Neutrophil (primary cell): ENCODE data around the gene NTM.

Experiments
- H3K27ac ChIP-seq: fragments of 200-600 bp; sonication (generic); 2 replicates; pipeline ENCODE4 v1.5.1; 2016; ENCODE audit warnings: mild to moderate bottlenecking, moderate library complexity
- H3K27me3 ChIP-seq: fragments of 200-600 bp; sonication (generic); 2 replicates; pipeline ENCODE4 v1.6.0; 2016; ENCODE audit warnings: mild to moderate bottlenecking
- H3K36me3 ChIP-seq: fragments of 200-600 bp; sonication (generic); 2 replicates; pipeline ENCODE4 v1.5.1; 2017
- H3K4me1 ChIP-seq, 2 experiments: fragments of 200-600 bp in 1 of 2; sonication (generic) in 1 of 2; 1 replicate in 1 of 2; 2 replicates in 1 of 2; pipeline versions ENCODE4 v1.5.1 to v1.6.1; 2013 to 2016; ENCODE audit warnings: low read depth in 1 of 2, low read length in 1 of 2, mild to moderate bottlenecking in 1 of 2, moderate library complexity in 1 of 2; ENCODE audit not compliant: control insufficient read depth in 1 of 2, insufficient read depth in 1 of 2
- H3K4me3 ChIP-seq, 2 experiments: fragments of 200-600 bp in 1 of 2; sonication (generic) in 1 of 2; 1 replicate in 1 of 2; 2 replicates in 1 of 2; pipeline ENCODE4 v1.5.1; 2013 to 2016; ENCODE audit warnings: low read depth in 1 of 2, low read length in 1 of 2, mild to moderate bottlenecking in 1 of 2, moderate library complexity in 1 of 2
- H3K9me3 ChIP-seq: fragments of 200-600 bp; sonication (generic); 2 replicates; pipeline ENCODE4 v1.5.1; 2016
- CTCF ChIP-seq: fragments of 200-600 bp; sonication (generic); IDR thresholded peaks from 2 replicates; pipeline ENCODE4 v1.5.1; 2016; ENCODE audit warnings: antibody characterized with exemption

NTM gene

GRCh38 chr11:131957875-131958274 is 587.5 kb downstream of the NTM start:
- no peaks in the 10 kb centered on the region for H3K4me1 ChIP-seq
- no peak for TF ChIP-seq CTCF

GRCh38 chr11:131962818-131963217 is 592.4 kb downstream of the NTM start:
- H3K9me3 ChIP-seq: no peaks in the 10 kb centered on the region
- no peaks in the 10 kb centered on the region for H3K36me3 ChIP-seq
- no peak overlapping the region for H3K27ac ChIP-seq
- H3K4me3 ChIP-seq: no peak overlapping the region
- no peak for TF ChIP-seq CTCF
- no peaks in the 10 kb centered on the region for H3K27me3 ChIP-seq
- H3K4me1 ChIP-seq: no peaks in the 10 kb centered on the region

More at GRCh38 chr11:131957875-131958274, 587.5 kb downstream of the NTM start:
- no peak overlapping the region for H3K4me3 ChIP-seq
- no peak overlapping the region for H3K27ac ChIP-seq
- H3K36me3 ChIP-seq: no peaks in the 10 kb centered on the region
- no peaks in the 10 kb centered on the region for H3K9me3 ChIP-seq
- H3K27me3 ChIP-seq: no peaks in the 10 kb centered on the region

GRCh38 chr11:131964698-131965483 is 594.5 kb downstream of the NTM start:
- TF ChIP-seq CTCF: no peak
- H3K4me1 ChIP-seq: no peaks in the 10 kb centered on the region
- H3K27me3 ChIP-seq: no peaks in the 10 kb centered on the region
- no peaks in the 10 kb centered on the region for H3K36me3 ChIP-seq
- H3K27ac ChIP-seq: no peak overlapping the region
- H3K9me3 ChIP-seq: no peaks in the 10 kb centered on the region
- no peak overlapping the region for H3K4me3 ChIP-seq

GRCh38 chr11:131965504-131965903 is 595.1 kb downstream of the NTM start:
- Histone ChIP-seq H3K9me3 (no peaks in the 10 kb centered on the region), H3K36me3 (no peaks in the 10 kb centered on the region), H3K27me3 (no peaks in the 10 kb centered on the region), H3K4me3 (no peak overlapping the region), H3K4me1 (no peaks in the 10 kb centered on the region), H3K27ac (no peak overlapping the region)
- no peak for TF ChIP-seq CTCF

- H3K4me1 ChIP-seq: no peaks in the 10 kb centered on the region
- no peaks in the 10 kb centered on the region for H3K36me3 ChIP-seq
- H3K9me3 ChIP-seq: no peaks in the 10 kb centered on the region
- no peaks in the 10 kb centered on the region for H3K27me3 ChIP-seq
- no peak overlapping the region for H3K4me3 ChIP-seq
- no peak overlapping the region for H3K27ac ChIP-seq
- no peak for TF ChIP-seq CTCF
These were observed 596.3 kb downstream of the NTM start for GRCh38 chr11:131966667-131967066.
